ENCODE measurements around the gene IL17C. TPM values are rescaled to one million over a fixed set of nuclear protein-coding genes. Genes with fewer than 3 reads are reported as not detected.

The IL17C gene
- total and polyA plus RNA-seq, 4 donors: not detected

DNA sequence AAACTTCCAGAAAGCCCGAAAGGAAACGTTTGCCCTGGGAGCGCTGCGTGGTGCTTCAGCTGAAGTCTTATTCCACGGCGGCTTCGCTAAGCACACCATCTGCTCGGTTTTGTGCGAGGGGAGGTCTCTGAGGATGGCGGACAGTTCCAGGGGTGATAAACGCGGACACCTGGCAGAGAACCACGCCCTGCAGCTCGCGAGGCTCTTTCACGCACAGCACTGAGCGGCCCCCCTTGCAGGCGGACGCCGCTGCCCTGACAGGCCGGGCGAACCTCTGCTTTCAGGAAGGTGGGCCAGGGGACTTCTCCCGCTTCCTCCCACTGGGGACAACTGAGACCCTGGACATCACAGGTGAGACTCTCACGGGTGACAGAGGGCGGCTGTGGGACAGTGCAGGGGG is 20.8 kb downstream of the IL17C start:
- 96% methylated on average over 25 of the region's 25 CpGs for WGBS
- H3K9ac ChIP-seq (ENCODE audit: low read depth in 1 of 2, low read length in 2 of 2): no peak overlapping the region
- peaks cover 4 to 22% (median 11%) of the 10 kb centered on the region in 4 donors for H3K4me1 ChIP-seq (ENCODE audit: control insufficient read depth in 4 of 4, insufficient read depth in 4 of 4, low read length in 3 of 4)
- H3K36me3 ChIP-seq (ENCODE audit: control insufficient read depth in 4 of 4, insufficient read depth in 3 of 4, low read depth in 1 of 4, low read length in 3 of 4): peaks cover 7 to 28% (median 13%) of the 10 kb centered on the region in 4 donors
- no peak overlapping the region for H3K27ac ChIP-seq (ENCODE audit: low read depth in 1 of 2, low read length in 2 of 2)
- H3K4me3 ChIP-seq (ENCODE audit: low read depth in 1 of 3, low read length in 3 of 3): no peak overlapping the region
- TF ChIP-seq HNF4A (conservative IDR thresholded peaks at IDR 0.05): no peak
- TF ChIP-seq, protein P1, sequence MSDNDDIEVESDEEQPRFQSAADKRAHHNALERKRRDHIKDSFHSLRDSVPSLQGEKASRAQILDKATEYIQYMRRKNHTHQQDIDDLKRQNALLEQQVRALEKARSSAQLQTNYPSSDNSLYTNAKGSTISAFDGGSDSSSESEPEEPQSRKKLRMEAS (IDR thresholded peaks at IDR 0.05): no peak
- DNase-seq (ENCODE audit: low spot score): no peak
- no peaks in the 10 kb centered on the region for H3K27me3 ChIP-seq (ENCODE audit: control insufficient read depth in 4 of 4, insufficient read depth in 4 of 4, low read length in 3 of 4)
- H3K9me3 ChIP-seq (ENCODE audit: control insufficient read depth in 4 of 4, low read length in 3 of 4): no peaks in the 10 kb centered on the region

DNA sequence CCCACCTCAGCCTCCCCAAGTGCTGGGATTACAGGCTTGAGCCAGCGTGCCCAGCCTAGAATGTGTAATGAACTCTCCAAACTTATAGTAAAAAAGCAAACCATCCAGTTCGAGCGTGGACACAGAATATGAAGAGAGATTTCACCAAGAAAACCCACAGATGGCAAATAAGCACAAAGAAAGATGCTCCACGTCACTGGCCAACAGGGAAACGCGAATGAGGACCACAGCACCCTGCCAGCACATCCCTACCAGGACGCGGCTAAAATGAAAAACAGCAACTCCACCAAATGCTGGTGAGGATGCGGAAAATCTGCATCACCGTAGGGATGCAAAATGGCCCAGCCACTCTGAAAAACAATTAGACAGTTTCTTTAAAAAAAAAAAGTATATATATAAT is 23.1 kb downstream of the IL17C start:
- DNase-seq (ENCODE audit: low spot score): no peak
- Histone ChIP-seq H3K27ac (ENCODE audit: low read depth in 1 of 2, low read length in 2 of 2) (no peak overlapping the region), H3K9me3 (ENCODE audit: control insufficient read depth in 4 of 4, low read length in 3 of 4) (no peaks in the 10 kb centered on the region), H3K9ac (ENCODE audit: low read depth in 1 of 2, low read length in 2 of 2) (no peak overlapping the region), H3K4me1 (ENCODE audit: control insufficient read depth in 4 of 4, insufficient read depth in 4 of 4, low read length in 3 of 4) (peaks cover 8 to 38% (median 26%) of the 10 kb centered on the region in 4 donors), H3K27me3 (ENCODE audit: control insufficient read depth in 4 of 4, insufficient read depth in 4 of 4, low read length in 3 of 4) (no peaks in the 10 kb centered on the region), H3K36me3 (ENCODE audit: control insufficient read depth in 4 of 4, insufficient read depth in 3 of 4, low read depth in 1 of 4, low read length in 3 of 4) (peaks cover 0 to 12% (median 3%) of the 10 kb centered on the region in 4 donors), H3K4me3 (ENCODE audit: low read depth in 1 of 3, low read length in 3 of 3) (no peak overlapping the region)
- TF ChIP-seq TAF1 (conservative IDR thresholded peaks at IDR 0.05): no peak
- TF ChIP-seq, protein P2, sequence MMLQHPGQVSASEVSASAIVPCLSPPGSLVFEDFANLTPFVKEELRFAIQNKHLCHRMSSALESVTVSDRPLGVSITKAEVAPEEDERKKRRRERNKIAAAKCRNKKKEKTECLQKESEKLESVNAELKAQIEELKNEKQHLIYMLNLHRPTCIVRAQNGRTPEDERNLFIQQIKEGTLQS (IDR thresholded peaks at IDR 0.05): no peak
- TF ChIP-seq, protein P1 (IDR thresholded peaks at IDR 0.05): no peak
- TF ChIP-seq, protein P3, sequence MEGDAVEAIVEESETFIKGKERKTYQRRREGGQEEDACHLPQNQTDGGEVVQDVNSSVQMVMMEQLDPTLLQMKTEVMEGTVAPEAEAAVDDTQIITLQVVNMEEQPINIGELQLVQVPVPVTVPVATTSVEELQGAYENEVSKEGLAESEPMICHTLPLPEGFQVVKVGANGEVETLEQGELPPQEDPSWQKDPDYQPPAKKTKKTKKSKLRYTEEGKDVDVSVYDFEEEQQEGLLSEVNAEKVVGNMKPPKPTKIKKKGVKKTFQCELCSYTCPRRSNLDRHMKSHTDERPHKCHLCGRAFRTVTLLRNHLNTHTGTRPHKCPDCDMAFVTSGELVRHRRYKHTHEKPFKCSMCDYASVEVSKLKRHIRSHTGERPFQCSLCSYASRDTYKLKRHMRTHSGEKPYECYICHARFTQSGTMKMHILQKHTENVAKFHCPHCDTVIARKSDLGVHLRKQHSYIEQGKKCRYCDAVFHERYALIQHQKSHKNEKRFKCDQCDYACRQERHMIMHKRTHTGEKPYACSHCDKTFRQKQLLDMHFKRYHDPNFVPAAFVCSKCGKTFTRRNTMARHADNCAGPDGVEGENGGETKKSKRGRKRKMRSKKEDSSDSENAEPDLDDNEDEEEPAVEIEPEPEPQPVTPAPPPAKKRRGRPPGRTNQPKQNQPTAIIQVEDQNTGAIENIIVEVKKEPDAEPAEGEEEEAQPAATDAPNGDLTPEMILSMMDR (IDR thresholded peaks at IDR 0.05; ENCODE audit: low read depth, low read length, missing input control): no peak
- TF ChIP-seq NR2F2 (IDR thresholded peaks at IDR 0.05): no peak
- TF ChIP-seq JUND (IDR thresholded peaks at IDR 0.05): no peak
- no peak for TF ChIP-seq HNF4A (conservative IDR thresholded peaks at IDR 0.05)
- TF ChIP-seq FOXA1 (IDR thresholded peaks at IDR 0.05): no peak
- no peak for TF ChIP-seq FOXA2 (IDR thresholded peaks at IDR 0.05)
- TF ChIP-seq HNF4G (IDR thresholded peaks at IDR 0.05): no peak
- no peak for TF ChIP-seq EGR1 (IDR thresholded peaks at IDR 0.05; ENCODE audit: low read depth in 2 of 2)
- TF ChIP-seq, protein P4, sequence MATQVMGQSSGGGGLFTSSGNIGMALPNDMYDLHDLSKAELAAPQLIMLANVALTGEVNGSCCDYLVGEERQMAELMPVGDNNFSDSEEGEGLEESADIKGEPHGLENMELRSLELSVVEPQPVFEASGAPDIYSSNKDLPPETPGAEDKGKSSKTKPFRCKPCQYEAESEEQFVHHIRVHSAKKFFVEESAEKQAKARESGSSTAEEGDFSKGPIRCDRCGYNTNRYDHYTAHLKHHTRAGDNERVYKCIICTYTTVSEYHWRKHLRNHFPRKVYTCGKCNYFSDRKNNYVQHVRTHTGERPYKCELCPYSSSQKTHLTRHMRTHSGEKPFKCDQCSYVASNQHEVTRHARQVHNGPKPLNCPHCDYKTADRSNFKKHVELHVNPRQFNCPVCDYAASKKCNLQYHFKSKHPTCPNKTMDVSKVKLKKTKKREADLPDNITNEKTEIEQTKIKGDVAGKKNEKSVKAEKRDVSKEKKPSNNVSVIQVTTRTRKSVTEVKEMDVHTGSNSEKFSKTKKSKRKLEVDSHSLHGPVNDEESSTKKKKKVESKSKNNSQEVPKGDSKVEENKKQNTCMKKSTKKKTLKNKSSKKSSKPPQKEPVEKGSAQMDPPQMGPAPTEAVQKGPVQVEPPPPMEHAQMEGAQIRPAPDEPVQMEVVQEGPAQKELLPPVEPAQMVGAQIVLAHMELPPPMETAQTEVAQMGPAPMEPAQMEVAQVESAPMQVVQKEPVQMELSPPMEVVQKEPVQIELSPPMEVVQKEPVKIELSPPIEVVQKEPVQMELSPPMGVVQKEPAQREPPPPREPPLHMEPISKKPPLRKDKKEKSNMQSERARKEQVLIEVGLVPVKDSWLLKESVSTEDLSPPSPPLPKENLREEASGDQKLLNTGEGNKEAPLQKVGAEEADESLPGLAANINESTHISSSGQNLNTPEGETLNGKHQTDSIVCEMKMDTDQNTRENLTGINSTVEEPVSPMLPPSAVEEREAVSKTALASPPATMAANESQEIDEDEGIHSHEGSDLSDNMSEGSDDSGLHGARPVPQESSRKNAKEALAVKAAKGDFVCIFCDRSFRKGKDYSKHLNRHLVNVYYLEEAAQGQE (IDR thresholded peaks at IDR 0.05): no peak
- TF ChIP-seq GABPA (IDR thresholded peaks at IDR 0.05 in 1 of 2, conservative IDR thresholded peaks at IDR 0.05 in 1 of 2): no peak
- TF ChIP-seq, protein P5, sequence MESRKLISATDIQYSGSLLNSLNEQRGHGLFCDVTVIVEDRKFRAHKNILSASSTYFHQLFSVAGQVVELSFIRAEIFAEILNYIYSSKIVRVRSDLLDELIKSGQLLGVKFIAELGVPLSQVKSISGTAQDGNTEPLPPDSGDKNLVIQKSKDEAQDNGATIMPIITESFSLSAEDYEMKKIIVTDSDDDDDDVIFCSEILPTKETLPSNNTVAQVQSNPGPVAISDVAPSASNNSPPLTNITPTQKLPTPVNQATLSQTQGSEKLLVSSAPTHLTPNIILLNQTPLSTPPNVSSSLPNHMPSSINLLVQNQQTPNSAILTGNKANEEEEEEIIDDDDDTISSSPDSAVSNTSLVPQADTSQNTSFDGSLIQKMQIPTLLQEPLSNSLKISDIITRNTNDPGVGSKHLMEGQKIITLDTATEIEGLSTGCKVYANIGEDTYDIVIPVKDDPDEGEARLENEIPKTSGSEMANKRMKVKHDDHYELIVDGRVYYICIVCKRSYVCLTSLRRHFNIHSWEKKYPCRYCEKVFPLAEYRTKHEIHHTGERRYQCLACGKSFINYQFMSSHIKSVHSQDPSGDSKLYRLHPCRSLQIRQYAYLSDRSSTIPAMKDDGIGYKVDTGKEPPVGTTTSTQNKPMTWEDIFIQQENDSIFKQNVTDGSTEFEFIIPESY (IDR thresholded peaks at IDR 0.05): no peak
- WGBS: 83% methylated on average over 10 of the region's 10 CpGs
